ENCODE results near the gene CAMP.

The CAMP gene

GRCh38 chr3:48215019-48215418 is 8.3 kb upstream of the CAMP start:
- no peak for DNase-seq

DNA sequence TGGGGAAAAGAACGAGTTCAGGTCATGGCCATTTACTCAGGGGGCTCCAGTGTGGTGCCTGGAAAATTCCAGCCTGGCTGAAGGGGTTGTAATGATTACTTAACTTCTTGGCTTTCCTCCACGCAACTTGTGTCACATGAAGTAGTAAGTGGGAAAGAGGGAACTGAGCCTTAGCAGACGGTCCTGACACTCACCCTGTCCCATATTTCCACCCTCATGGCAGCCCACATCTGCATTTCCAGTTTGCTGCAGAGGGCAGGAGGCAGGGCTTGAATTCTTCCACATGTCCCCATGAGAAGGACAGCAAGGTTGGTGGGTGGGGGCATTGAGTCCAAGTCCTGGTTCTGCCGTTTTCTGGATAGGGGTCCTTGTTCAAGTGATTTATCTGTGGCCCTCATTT is 7.8 kb upstream of the CAMP start:
- no peak for DNase-seq

DNA sequence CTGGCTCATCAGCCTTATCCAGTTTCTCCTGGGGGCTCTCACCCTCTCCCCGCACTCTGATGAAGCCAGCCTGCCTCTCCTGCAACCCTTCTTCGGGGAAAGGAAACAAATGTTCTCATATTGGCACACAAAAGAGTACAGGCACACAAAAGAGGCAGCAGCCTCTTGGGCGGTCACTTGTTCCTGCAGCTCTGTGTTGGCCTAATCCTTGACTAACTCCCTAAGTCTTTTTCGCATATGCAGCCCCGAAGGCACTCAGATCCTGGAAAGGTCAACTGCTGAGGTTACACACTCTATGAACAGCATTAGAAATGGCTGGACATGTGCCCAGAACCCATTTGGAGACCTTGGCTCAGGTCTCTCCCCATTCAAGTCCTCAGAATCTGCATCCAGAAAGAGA is 7.4 kb upstream of the CAMP start:
- DNase-seq = no peak

- DNase-seq = no peak
Observed at GRCh38 chr3:48217449-48217848, 5.8 kb upstream of the CAMP start.

DNA sequence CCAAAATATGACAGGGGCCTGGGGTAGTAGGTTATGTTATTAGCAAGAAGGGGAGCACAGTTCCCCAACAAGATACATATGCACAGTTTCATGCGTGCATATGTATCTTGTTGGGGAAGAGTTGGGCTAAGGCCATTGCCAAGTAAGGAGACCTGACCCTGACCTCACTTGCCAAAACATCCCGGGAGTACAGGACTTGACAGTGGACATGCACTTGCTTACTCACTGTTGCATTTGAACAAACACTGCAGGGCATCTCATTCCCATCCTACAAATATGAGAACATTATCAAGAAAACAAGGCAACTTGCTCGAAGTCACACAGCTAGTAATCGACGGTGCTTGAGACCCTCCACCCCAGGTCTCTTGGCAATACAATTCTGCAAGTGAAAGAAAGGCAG is 4.8 kb upstream of the CAMP start:
- DNase-seq = no peak

DNA sequence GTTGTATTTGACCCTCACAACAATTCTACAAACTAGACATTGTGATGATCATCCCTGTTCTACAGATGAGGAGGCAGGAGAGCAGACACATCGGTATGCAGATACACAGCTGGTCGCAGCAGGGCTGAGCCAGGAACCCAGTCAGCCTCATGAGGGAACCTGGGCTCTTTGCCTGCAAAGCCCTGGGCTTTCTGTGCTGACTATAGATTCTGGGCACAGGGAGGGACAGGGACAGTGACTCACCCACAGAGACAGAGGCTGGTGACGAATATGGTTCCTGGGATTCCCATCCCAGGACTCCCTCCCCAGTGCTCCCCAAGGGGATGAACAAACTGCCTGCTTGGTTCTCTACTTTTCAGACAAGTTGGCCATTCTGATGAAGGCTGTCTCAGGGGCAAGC is 3.8 kb upstream of the CAMP start:
- no peak for DNase-seq

- DNase-seq = no peak
Observed at GRCh38 chr3:48220746-48221145, 2.5 kb upstream of the CAMP start.

- no peak for DNase-seq
Observed at GRCh38 chr3:48225587-48225986, 2.3 kb downstream of the CAMP start.

GRCh38 chr3:48226939-48227338 is 3.6 kb downstream of the CAMP start:
- DNase-seq = no peak

GRCh38 chr3:48232232-48232631 is 8.9 kb downstream of the CAMP start:
- no peak for DNase-seq

DNA sequence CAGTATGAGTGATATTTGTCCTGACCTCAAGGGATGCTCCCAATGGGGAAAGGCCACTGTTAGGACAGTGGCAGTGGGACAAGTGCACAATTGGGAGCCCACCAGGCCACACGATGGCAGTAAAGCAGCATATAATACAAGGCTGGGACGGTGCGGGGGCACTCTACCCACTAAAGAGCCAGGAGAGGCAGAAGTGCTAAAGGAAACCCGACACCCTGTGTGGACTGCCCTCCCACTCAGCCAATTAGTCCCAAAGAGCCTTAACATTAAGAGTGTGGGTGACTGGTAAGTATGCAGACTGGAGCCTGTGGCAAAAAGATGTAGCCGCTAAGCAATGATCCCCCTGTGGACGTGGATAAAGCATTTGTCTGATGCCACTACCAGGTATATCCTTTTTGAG is 9.4 kb downstream of the CAMP start:
- peak in 3 of 4 experiments; percentile 11 to 33 (median 16) for DNase-seq

DNA sequence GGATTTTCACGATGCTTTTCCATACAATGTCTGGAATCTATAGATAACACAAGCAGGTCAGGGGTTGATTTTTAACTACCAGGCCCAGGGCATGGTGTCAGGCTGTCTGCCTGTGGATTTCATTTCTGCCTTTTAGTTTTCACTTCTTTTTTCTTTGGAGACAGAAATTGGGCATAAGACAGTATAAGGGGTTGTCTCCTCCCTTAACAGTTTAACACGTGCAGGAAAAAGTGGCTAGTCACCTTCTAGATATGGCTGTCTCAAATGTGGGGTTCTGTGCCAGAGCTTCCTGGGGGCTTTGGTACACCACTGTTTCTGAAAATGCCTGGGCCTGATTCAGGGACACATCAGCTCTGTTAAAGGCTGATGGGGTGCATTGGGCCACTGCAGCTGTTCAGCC is 10.2 kb downstream of the CAMP start:
- DNase-seq = no peak

GRCh38 chr3:48236531-48236930 is 13.2 kb downstream of the CAMP start:
- no peak for DNase-seq

GRCh38 chr3:48238531-48239085 is 15.3 kb downstream of the CAMP start:
- DNase-seq = no peak

DNA sequence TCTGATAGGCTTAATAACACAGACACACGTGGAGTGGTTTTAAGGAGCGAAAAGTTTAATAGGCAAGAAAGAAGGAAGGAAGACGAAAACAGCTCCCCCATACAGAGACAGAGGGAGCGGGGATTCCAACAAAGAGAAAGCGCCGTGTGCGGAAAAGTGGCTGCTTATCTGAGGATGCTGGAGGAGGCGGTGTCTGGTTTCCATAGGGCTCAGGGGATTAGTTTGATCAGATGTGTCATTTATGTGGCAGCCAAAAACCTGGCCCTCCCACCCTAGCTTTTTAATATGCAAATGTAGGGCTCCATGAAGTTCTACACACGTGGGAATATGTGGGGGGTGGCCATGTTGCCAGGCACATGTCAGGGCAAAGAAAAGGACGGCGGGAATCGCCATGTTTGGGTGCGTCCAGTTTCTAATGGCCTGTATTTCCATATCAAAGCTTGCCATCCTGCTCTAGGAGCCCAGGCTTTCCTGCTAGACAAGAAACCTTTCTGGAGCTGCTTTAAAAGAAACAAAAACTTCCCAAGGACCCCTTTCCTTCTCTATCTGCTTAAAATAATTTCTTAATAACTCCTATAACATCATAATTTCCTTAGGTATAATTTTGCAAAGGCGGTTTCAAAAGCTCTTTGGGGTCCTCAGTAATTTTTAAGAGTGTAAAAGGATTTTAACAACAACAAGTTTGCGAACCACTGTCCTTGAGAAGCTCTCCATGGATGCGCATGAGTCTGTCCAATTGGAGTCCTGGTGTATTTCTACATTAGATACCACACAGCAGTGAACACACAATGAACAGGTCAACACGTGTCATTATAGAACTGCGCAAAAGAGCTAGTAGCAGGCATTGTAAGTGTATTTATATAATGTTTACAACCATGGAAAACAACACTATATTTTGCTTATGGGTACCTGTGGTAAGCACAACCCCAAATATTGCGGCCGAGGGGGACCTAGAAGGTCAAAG is 17.0 kb downstream of the CAMP start:
- no peak for DNase-seq

DNA sequence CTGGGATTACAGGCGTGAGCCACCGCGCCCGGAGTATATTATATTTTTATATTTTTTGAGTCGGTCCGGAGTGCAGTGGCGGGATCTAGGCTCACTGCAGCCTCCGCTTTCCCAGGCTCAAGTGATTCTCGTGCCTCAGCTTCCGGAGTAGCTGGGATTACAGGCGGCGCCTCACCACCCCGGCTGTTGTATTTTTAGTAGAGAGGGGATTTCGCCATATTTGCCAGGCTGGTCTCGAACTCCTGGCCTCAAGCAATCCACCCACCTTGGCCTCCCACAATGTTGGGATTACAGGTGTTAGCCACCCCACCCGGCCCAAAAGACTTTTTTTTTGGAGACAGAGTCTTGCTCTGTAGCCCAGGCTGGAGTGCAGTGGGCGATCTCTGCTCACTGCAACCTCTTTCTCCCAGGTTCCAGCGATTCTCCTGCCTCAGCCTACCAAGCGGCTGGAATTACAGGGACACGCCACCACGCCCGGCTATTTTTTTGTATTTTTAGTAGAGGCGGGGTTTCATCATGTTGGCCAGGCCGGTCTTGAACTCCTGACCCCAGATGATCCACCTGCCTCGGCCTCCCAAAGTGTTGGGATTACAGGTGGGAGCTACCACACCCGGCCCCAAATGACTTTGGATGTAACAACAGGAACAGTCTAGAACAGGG is 18.6 kb downstream of the CAMP start:
- no peak for DNase-seq

DNA sequence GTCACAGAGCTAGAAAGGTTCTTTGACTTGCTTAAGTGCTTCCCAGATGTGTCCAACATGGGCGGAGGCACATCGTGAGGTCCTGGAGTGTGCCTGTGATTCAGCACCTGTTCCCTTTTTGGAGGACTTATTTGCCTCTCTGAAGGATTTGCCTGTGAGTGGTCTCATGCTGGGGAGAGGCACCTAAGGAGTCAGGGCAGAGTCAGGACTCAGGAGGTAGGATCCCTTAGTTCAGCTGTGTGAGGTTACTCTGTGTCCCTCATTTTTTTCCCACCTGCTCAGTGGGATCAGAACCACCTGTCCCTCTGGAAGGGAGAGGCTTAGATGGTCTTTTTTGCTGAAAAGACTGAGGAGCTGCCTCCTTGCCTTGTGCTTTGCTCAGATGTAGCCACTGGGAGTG is 20.6 kb downstream of the CAMP start:
- DNase-seq = no peak

DNA sequence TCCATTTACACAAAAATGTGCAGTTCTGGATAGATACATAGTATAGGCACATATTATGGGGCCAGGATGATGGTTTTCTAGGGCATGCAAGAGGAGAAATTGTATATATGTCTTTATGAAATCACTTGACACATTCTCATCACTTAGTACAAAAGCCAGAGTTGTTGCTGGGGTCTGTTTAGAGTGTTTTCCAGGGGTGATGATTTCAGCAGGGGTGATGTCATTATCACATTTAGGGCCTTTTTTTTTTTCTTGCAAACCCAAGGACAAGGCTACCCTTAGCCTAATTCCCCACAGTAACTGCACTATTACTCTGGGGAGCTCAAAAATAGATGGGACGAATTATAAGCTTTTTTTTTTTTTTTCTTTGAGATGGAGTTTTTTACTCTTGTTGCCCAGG is 21.2 kb downstream of the CAMP start:
- DNase-seq = no peak

- DNase-seq = no peak
Observed at GRCh38 chr3:48245136-48245535, 21.8 kb downstream of the CAMP start.

DNA sequence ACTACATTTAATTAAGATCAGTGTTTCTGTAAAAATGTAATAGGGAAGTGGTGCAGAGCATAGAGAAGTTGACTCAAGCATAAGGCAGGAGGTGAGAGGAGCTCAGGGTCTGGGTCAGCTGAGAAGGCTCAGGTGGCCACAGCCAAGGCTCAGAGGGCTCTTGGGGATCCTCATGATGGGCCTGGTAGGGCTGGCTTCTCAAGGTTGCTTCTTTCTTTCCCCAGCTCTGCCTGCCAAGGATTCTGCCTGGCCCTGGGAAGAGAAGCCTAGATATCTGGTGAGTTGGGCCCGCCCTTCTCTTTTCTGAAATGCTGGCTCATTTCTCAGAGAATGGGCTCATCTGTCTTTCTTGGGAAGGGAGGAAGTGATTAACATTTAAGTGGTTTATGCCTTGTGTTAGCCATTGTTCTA is 24.1 kb downstream of the CAMP start:
- no peak for DNase-seq

GRCh38 chr3:48248095-48248850 is 25.0 kb downstream of the CAMP start:
- DNase-seq = no peak

DNA sequence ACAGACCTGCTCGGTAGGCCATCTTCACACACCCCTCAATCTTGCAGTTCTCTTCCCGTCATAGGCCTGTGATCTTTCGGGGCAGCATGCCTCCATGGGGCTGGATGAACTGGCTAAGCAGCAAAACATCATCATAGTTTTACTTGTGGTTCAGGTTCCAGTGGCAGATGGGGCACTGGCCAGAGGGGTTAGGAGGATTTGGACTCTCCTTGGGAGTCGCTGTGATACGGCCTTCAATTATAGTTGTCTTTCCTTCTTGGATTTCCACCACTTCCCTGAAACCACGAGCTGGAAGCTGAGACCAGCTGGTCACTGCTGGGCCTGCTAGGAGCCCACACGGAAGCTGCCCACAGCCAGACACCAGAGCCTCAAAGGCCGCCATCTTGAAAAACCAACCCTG is 33.3 kb downstream of the CAMP start:
- no peak for DNase-seq

GRCh38 chr3:48258530-48258929 is 35.2 kb downstream of the CAMP start:
- DNase-seq = no peak

All from activated naive CD4-positive, alpha-beta T cell (primary cell).